Fibroblast of skin of back (primary cell): Measurements from ENCODE around the gene MET.
"Not testable (repeated sequence)": the region's sequence is repeated elsewhere in the genome, so short reads cannot be mapped to it uniquely, and the experiment has no call there.

Experiments
- DNase-seq: peaks from one replicate; pipeline ENCODE4 v3.0.0-alpha.2; 2013

The MET gene

DNA sequence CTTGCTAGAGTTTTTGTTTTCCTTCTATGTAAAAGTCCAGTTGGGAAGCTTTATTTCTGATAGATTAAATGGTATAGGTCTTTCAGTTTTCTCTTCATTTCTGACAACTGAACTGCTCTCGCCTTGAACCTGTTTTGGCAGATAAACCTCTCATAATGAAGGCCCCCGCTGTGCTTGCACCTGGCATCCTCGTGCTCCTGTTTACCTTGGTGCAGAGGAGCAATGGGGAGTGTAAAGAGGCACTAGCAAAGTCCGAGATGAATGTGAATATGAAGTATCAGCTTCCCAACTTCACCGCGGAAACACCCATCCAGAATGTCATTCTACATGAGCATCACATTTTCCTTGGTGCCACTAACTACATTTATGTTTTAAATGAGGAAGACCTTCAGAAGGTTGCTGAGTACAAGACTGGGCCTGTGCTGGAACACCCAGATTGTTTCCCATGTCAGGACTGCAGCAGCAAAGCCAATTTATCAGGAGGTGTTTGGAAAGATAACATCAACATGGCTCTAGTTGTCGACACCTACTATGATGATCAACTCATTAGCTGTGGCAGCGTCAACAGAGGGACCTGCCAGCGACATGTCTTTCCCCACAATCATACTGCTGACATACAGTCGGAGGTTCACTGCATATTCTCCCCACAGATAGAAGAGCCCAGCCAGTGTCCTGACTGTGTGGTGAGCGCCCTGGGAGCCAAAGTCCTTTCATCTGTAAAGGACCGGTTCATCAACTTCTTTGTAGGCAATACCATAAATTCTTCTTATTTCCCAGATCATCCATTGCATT, 27.1 kb downstream of the MET start:
- DNase-seq: no peak

GRCh38 chr7:116699722-116700120, 27.7 kb downstream of the MET start:
- DNase-seq: no peak

- no peak for DNase-seq
Measured at GRCh38 chr7:116702046-116702785, 30.2 kb downstream of the MET start.

DNA sequence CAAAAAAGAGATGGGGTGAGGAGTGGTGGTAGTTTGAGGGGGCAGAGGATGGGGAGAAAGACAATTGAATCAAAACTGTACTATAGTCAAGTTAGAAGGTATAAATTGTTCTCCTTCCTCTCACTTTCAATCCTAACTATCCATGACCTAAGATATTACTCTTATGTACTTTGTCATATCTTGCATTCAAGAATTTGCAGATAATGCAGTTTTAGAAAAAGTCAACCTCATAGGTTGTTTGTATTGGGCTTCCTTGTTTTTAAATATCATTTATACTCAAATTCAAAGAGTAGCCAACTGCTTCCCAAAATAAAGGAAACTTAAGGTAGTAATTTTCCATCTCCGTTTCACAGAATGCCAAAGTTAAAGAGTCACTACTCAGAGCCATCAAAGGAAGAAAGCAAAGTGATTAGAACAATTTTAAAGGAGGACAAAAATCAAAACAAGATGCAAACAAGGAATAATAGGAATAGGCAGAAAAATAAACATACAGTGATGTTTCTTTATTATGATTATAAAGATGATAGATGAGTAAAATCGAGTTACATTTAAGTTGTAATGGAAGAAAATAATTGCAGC, 32.7 kb downstream of the MET start:
- DNase-seq: no peak

DNA sequence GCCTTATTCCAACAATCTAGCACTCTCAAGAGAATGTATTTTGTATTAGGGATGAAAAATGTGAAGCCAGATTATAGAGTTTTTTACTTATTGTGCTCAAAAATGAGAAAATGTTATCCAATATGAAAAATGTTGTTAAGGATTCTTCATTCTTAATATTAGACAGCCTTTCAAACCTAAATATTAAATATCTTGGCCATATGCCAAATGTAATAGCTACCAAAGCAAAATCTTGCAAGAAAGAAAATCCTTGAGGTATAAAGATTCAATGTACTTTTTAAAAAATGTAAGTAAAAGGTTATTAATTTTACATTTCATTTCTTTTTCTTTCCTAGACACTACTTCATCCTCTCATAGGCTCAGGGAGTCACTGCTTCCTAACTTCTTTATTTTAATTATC, 33.4 kb downstream of the MET start:
- no peak for DNase-seq

DNA sequence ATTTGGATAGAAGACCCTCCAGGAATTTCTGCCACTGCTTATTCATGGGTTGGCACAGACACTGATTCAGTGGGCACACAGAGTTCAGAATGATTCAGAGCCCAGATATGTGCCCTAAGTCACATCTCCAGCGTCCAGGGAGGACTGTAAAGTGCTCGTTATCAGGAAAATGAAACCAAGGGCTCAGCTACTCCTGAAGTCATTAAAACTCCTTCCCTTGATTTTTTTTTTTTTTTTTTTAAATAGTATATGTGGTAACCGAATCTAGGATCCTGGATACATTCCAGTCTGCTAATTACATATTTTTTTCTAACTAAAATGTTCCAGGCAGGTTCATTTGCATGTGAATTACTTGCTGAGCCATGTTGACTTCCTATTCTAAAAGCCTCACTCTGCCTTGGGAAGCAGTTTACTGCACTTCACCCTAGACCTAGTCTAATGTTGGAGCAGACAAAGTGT, 34.7 kb downstream of the MET start:
- peak; percentile 65 for DNase-seq

DNA sequence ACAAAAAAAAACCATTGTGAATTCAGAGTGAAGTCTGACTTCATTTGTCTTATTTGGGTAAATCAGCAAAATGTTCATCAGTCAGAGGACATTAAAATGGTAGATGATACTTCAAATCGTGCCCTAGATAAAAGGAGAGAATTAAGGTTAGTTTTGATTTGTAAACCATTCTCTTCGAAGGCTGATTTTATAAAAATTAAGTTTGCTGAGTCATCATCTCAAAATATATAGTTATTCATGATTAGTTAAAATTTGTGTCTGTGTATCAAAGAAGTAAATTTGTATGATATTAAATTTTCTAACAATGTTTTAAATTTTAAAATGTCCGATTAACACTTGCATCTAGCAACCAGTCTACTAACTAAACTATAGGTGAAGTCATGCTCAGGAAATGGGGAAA, 35.3 kb downstream of the MET start:
- DNase-seq: no peak

DNA sequence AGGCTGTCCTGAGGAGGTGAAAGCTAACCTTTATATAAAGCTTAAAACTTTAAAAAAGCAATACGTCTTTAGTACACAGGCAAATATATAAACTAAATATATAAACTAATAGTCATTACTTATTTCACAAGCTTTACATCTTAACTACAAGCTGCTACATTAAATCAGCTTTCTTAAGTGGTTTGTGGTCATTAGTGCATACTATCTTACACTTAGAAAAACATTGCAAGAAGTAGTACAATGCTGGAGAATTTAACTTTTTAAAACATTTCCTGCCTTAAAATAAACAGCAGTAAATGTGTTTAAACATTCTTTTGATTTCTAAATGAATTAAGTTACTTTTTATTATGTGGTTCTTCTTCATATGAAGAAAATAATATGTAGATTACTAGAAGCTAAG, 36.3 kb downstream of the MET start:
- DNase-seq: peak; percentile 61

DNA sequence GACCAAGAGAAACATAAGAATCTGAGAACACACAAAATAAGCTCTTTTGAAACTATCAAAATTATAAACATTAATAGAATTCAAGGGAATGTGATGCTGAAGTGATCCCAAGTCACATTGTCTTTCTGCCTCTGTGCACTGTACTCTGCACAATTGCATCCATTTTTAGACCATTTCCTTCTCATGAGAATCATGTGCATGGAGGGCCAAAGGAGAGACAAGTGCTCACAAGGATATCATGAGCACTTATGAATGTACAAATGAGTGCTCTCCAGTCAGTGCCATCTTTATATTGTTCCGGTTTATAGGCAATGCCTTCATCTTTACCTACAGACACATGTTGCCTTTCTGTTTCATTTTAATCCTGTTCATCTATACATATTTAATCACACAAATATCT, 36.9 kb downstream of the MET start:
- DNase-seq: no peak

- no peak for DNase-seq
Measured at GRCh38 chr7:116709336-116709735, 37.3 kb downstream of the MET start.

- no peak for DNase-seq
Measured at GRCh38 chr7:116710764-116711452, 38.9 kb downstream of the MET start.

GRCh38 chr7:116711790-116712189, 39.8 kb downstream of the MET start:
- DNase-seq: no peak

- DNase-seq: no peak
Measured at GRCh38 chr7:116713500-116713899, 41.5 kb downstream of the MET start.

DNA sequence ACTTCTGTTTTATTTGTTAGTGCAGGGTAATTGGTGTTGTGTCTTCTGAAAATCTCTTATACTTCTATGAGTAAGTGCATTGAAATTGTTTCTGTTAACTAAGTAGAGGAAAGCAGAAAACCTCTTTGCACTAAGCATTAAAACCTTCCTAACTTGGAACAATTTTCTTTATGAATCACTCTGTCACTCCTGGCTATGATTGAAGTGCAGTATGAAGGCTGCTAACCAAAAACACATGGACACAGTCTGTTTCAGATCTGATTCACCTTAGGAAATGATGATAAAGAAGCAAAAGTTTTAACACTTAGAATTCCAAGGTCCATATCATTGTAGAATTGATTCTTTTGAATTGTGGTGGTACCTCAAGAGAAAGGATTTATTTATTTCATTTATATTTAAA, 41.9 kb downstream of the MET start:
- DNase-seq: peak; percentile 75

DNA sequence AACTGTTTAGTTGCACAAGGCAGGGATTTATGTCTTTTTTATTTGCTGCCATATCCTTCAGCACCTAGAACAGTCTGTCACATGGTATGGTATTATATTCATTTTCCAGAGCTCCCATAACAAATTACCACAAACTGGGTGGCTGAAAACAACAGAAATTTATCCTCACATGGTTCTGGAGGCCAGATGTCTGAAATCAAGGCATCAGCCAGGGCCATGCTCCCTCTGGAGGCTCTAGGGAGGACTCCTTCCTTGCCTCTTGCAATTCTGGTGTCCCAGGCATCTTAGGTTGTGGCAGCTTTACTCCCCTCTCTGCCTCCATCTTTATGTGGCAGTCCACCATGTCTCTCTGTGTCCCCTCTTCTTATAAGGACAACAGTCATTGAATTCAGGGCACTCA, 43.1 kb downstream of the MET start:
- DNase-seq: no peak

DNA sequence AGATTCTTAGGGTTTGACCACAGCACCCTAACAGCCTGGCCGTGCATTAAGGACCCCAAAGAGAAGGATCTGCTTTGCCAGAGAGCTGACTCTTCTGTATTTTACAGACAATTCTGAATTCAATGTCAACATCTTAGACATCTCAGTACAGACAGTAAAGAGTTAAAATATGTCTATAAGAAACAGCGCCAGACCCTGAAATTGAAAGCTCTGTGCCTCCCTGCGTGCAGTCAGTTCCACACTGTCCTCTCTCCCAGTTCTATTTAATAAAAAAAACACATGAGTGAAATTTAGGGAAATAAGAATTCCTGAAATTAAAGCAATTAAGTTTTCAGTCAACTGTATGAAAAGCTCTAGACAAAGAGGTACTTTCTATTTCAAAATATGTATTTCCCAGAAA, 45.1 kb downstream of the MET start:
- no peak for DNase-seq

DNA sequence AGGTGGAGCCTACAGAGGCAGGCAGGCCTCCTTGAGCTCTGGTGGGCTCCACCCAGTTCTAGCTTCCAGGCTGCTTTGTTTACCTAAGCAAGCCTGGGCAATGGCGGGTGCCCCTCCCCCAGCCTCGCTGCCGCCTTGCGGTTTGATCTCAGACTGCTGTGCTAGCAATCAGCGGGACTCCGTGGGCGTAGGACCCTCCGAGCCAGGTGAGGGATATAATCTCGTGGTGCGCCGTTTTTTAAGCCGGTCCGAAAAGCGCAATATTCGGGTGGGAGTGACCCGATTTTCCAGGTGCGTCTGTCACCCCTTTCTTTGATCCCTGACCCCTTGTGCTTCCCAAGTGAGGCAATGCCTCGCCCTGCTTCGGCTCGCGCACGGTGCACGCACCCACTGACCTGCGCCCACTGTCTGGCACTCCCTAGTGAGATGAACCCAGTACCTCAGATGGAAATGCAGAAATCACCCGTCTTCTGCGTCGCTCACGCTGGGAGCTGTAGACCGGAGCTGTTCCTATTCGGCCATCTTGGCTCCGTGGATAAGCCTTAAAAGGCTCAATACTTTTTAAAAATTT, 52.0 kb downstream of the MET start:
- not testable (repeated sequence) for DNase-seq

GRCh38 chr7:116724560-116725231, 52.7 kb downstream of the MET start:
- DNase-seq: no peak

DNA sequence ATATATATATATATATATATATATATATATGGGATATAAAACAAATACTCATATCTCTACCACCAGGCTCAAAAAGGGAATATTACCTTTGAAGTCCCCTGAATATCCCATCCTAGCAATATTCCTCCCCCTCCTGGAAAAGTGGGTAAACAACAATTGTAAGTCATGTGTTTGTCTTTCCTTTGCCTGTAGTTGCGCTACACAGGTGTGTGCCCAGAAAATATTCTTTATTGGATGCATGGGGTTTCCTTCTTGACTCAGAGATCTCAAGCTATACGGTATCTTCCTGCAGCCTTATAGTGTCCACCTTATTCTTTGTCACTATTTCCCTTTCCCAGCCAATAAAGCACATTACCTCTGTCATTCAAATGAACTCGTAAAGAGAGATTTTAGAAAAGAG, 54.2 kb downstream of the MET start:
- DNase-seq: no peak

DNA sequence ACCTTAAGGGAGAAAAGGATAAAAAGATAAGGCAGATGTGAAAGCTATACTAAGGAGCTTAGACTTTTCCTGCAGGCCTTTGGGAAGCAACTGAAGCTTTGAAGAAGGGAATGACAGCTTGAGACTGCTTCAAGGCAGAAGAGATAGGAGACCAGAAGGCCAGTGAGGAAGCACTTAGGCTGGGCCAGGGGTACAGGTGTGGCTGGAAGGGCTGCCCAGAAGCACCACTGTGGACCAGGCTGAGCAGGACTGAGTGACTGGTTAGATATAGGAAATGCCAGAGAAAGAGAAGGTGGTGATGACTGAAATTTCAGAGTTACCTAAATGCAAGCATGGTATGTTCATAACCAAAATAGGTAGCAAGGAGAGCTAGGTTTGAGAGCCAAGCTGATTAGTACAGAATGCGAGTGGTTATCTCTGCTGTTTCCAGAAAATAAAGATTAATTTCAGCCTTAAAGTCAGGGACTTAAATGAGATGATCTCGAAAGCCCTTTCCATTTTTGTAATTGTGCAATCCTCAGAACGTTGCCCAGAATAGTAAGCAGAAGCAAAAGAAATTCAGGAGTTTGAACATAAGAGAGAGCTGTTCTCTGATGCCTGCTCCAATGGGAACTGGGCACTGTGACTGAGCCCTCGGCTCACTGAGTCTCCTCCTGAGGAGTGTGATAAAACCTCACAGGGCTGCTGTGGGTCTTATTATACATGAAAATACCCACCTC, 54.9 kb downstream of the MET start:
- DNase-seq: no peak

GRCh38 chr7:116727432-116728009, 55.5 kb downstream of the MET start:
- DNase-seq: no peak
